ENCODE results near the gene RABEPK. TPM values are rescaled to one million over a fixed set of nuclear protein-coding genes. Genes with fewer than 3 reads are reported as not detected.

The RABEPK gene
- total RNA-seq, 1 donor from 2014 or later = 14.7 TPM

- Histone ChIP-seq H3K36me3 (no peaks in the 10 kb centered on the region), H3K4me1 (no peaks in the 10 kb centered on the region), H3K27me3 (no peaks in the 10 kb centered on the region), H3K9me3 (no peaks in the 10 kb centered on the region), H3K27ac (no peak overlapping the region), H3K4me3 (no peak overlapping the region)
- DNase-seq (ENCODE audit: extremely low spot score in 2 of 2) = no peak
- intact Hi-C loops (cut with DNase I) = loop anchor here (10.0 kb wide), 1 partner anchor 121 kb away; no protein-coding TSS in a partner anchor
- TF ChIP-seq CTCF (IDR thresholded peaks at IDR 0.05) (no peak), POLR2AphosphoS5 (IDR thresholded peaks at IDR 0.05; ENCODE audit: insufficient read depth in 1 of 2, low read depth in 1 of 2) (no peak), POLR2A (IDR thresholded peaks at IDR 0.05) (no peak)
These were observed 53.9 kb downstream of the RABEPK start for GRCh38 chr9:125254231-125254630.

DNA sequence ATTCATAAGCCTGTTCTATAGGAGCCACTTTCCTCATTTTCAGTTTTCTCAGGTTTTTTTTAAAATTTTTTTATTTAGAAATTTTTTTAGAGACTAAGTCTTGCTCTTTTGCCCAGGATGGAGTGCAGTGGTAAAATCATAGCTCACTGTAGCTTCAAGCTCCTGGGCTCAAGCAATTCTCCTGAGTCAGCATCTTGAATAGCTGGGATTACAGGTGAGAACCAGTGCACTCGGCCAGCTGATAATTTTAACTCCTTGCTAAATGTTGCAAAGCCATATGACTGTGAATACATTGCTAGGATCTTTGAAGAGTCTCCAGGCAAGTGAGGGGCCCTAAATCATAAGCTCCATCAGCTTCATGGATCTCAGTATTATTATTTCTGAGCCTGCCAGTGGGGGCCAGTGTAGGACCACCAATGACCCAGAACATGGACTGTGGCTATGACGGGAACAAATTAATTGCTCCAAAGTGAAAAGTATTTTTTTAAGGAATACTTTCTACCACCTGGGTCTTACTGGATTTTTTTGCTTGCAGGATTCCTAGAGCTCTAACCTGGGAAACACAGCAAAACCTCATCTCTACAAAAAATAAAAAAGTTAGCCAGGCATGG is 55.5 kb downstream of the RABEPK start:
- no peaks in the 10 kb centered on the region for H3K9me3 ChIP-seq
- H3K27ac ChIP-seq = no peak overlapping the region
- H3K4me1 ChIP-seq = peaks cover under 1% of the 10 kb centered on the region
- intact Hi-C loops (cut with DNase I) = loop anchor here (10.0 kb wide), 1 partner anchor 119 kb away; no protein-coding TSS in a partner anchor
- H3K27me3 ChIP-seq = no peaks in the 10 kb centered on the region
- TF ChIP-seq CTCF (IDR thresholded peaks at IDR 0.05) (no peak), POLR2A (IDR thresholded peaks at IDR 0.05) (no peak), POLR2AphosphoS5 (IDR thresholded peaks at IDR 0.05; ENCODE audit: insufficient read depth in 1 of 2, low read depth in 1 of 2) (no peak)
- DNase-seq (ENCODE audit: extremely low spot score in 2 of 2) = no peak
- H3K4me3 ChIP-seq = no peak overlapping the region
- H3K36me3 ChIP-seq = no peaks in the 10 kb centered on the region

GRCh38 chr9:125258160-125258785 is 57.9 kb downstream of the RABEPK start:
- TF ChIP-seq CTCF (IDR thresholded peaks at IDR 0.05) (no peak), POLR2AphosphoS5 (IDR thresholded peaks at IDR 0.05; ENCODE audit: insufficient read depth in 1 of 2, low read depth in 1 of 2) (no peak), POLR2A (IDR thresholded peaks at IDR 0.05) (no peak)
- H3K9me3 ChIP-seq = no peaks in the 10 kb centered on the region
- no peaks in the 10 kb centered on the region for H3K36me3 ChIP-seq
- no peaks in the 10 kb centered on the region for H3K27me3 ChIP-seq
- no peak overlapping the region for H3K4me3 ChIP-seq
- intact Hi-C loops (cut with DNase I) = loop anchor here (10.0 kb wide), 1 partner anchor 117 kb away; no protein-coding TSS in a partner anchor
- H3K4me1 ChIP-seq = peaks cover 13% of the 10 kb centered on the region
- no peak overlapping the region for H3K27ac ChIP-seq
- DNase-seq (ENCODE audit: extremely low spot score in 2 of 2) = no peak

DNA sequence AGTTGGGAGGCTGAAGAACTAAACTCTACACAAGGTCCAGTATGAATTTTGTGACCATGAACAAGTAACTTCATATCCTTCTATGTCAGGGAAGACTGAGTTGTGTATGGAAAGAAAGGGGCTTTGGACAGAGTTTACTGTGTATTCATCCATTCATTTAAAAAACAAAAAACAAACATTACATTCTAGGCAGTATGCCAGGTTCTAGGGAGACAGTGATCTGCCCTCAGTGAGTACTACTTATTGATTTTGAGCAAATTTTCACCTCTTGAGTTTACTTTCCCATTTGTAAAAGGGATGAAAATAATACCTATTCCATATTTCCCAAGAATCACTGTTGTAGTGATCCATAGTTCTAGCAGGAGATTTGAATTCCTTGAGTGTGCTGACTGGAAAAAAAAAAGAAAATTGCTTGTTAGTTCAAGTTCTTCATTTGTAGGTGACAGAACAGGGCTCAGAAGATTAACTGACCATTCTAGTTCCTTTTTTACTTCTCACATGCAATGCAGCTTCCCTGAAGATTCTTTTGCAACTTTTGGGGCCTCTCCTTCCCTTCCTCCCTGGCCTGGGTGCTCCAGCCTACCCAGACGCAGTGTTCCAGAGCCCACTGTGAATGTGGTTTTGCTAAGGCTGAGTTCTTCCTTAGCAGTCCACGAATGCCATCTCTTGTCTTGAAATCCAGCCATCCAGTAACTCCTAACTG is 58.6 kb downstream of the RABEPK start:
- intact Hi-C loops (cut with DNase I) = loop anchor here (10.0 kb wide), 1 partner anchor 116 kb away; no protein-coding TSS in a partner anchor

More for the DNA sequence above, 58.6 kb downstream of the RABEPK start:
- Histone ChIP-seq H3K4me1 (peaks cover 20% of the 10 kb centered on the region), H3K4me3 (no peak overlapping the region), H3K27me3 (no peaks in the 10 kb centered on the region), H3K36me3 (no peaks in the 10 kb centered on the region), H3K27ac (no peak overlapping the region), H3K9me3 (no peaks in the 10 kb centered on the region)
- DNase-seq (ENCODE audit: extremely low spot score in 2 of 2) = no peak
- TF ChIP-seq POLR2AphosphoS5 (IDR thresholded peaks at IDR 0.05; ENCODE audit: insufficient read depth in 1 of 2, low read depth in 1 of 2) = no peak
- TF ChIP-seq POLR2A (IDR thresholded peaks at IDR 0.05) = no peak
- no peak for TF ChIP-seq CTCF (IDR thresholded peaks at IDR 0.05)
